Stomach (tissue), 4 donors: ENCODE data around the gene SH3BGRL2.

Experiments
- EP300 ChIP-seq: sonication (generic); formaldehyde crosslinking; IDR thresholded peaks from one replicate; pipeline ENCODE4 v1.6.1; 2017; ENCODE audit warnings: antibody characterized with exemption
- POLR2A ChIP-seq, 4 donors: fragments of 450-650 bp; IDR thresholded peaks; one replicate each; pipeline ENCODE4 v1.6.1; 2016; ENCODE audit warnings: antibody characterized with exemption in 4 of 4, control low read depth in 2 of 4, mild to moderate bottlenecking in 1 of 4, moderate library complexity in 1 of 4
- TF ChIP-seq, protein P1 (sequence below), 7 experiments: fragments of 450-650 bp in 4 of 7; fragments of 200-600 bp in 3 of 7; sonication (generic) in 3 of 7; IDR thresholded peaks; one replicate each; pipeline ENCODE4 v1.5.1; 2016 to 2019; ENCODE audit warnings: antibody characterized with exemption in 7 of 7, control low read depth in 2 of 7, mild to moderate bottlenecking in 1 of 7

GRCh38 chr6:79711167-79711566 lies 80.0 kb downstream of the SH3BGRL2 start:
- no peak for TF ChIP-seq EP300
- TF ChIP-seq, protein P1, sequence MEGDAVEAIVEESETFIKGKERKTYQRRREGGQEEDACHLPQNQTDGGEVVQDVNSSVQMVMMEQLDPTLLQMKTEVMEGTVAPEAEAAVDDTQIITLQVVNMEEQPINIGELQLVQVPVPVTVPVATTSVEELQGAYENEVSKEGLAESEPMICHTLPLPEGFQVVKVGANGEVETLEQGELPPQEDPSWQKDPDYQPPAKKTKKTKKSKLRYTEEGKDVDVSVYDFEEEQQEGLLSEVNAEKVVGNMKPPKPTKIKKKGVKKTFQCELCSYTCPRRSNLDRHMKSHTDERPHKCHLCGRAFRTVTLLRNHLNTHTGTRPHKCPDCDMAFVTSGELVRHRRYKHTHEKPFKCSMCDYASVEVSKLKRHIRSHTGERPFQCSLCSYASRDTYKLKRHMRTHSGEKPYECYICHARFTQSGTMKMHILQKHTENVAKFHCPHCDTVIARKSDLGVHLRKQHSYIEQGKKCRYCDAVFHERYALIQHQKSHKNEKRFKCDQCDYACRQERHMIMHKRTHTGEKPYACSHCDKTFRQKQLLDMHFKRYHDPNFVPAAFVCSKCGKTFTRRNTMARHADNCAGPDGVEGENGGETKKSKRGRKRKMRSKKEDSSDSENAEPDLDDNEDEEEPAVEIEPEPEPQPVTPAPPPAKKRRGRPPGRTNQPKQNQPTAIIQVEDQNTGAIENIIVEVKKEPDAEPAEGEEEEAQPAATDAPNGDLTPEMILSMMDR (IDR thresholded peaks at IDR 0.05) = no peak
- no peak for TF ChIP-seq POLR2A (IDR thresholded peaks at IDR 0.05)
